ENCODE results near the gene AKR1B15.

GRCh38 chr7:134528749-134529148 is 20.2 kb upstream of the AKR1B15 start:
- TF ChIP-seq CTCF (conservative IDR thresholded peaks at IDR 0.05; ENCODE audit: low read depth, low read length) (no peak), RAD21 (IDR thresholded peaks at IDR 0.05; ENCODE audit: low read length) (no peak), MXI1 (IDR thresholded peaks at IDR 0.05; ENCODE audit: borderline replicate concordance, low read depth, low read length) (no peak), POLR2A (IDR thresholded peaks at IDR 0.05; ENCODE audit: low read depth, low read length) (no peak), MAZ (IDR thresholded peaks at IDR 0.05; ENCODE audit: borderline replicate concordance, low read depth, low read length) (no peak), ELK1 (IDR thresholded peaks at IDR 0.05; ENCODE audit: borderline replicate concordance, low read depth, low read length) (no peak), BHLHE40 (IDR thresholded peaks at IDR 0.05; ENCODE audit: low read depth, low read length) (no peak), RFX5 (IDR thresholded peaks at IDR 0.05; ENCODE audit: low read depth, low read length) (no peak), CHD1 (IDR thresholded peaks at IDR 0.05; ENCODE audit: low read depth, low read length) (no peak)
